HepG2 (cell line): ENCODE results near the gene DPEP3. TPM values are rescaled to one million over a fixed set of nuclear protein-coding genes. Genes with fewer than 3 reads are reported as not detected.

Experiments
- ATAC-seq: fragments of 200-7000 bp; cut with Tn5 transposase; 3 replicates; pipeline ENCODE4 v1.9.1; 2020; ENCODE audit warnings: mild to moderate bottlenecking, moderate library complexity
- BruUV-seq: library from RNA; stranded (reverse); fragments of 400-500 nt; replicated peaks from 2 replicates; lab custom pipeline; 2021; lab: Mats Ljungman, UMichigan
- CTCF ChIA-PET: fragments of 300-600 bp; formaldehyde crosslinking; extraction: SDS; loops from one replicate; lab custom pipeline; 2021; ENCODE audit warnings: low total read pairs, inconsistent platforms, low intra/inter-chr PET ratio; lab: Yijun Ruan, JAX
- POLR2A ChIA-PET: fragments of 350-600 bp; sonication (Branson Sonifier 250); formaldehyde crosslinking; loops from one replicate; lab custom pipeline; 2020; ENCODE audit warnings: antibody characterized with exemption, inconsistent platforms; lab: Yijun Ruan, JAX
- DNase-seq: peaks from one replicate; pipeline ENCODE4 v3.0.0-alpha.2; 2015; ENCODE audit warnings: low spot score
- FAIRE-seq: peaks from 3 replicates; lab custom pipeline; 2011; peaks lifted over from hg19 to GRCh38; lab: Jason Lieb, UNC
- H2AFZ ChIP-seq: one replicate; pipeline ENCODE4 v1.6.1; 2011; ENCODE audit warnings: low read length, inconsistent platforms
- H3K27ac ChIP-seq: fragments of 300-600 bp; 3 replicates; pipeline ENCODE4 v1.8.0; 2011; ENCODE audit warnings: mixed run types, mild to moderate bottlenecking, mixed read lengths, low read length, inconsistent platforms; ENCODE audit not compliant: insufficient read depth; ENCODE audit errors: extremely low read length
- H3K27me3 ChIP-seq, 2 experiments: fragments of 200-600 bp in 1 of 2; 2 replicates in 1 of 2; 3 replicates in 1 of 2; pipeline versions ENCODE4 v1.6.0 to v1.8.0; 2011; ENCODE audit warnings: low read length in 2 of 2, mild to moderate bottlenecking in 2 of 2, moderate library complexity in 2 of 2, inconsistent platforms in 1 of 2; ENCODE audit not compliant: insufficient read depth in 2 of 2, control insufficient read depth in 1 of 2
- H3K36me3 ChIP-seq, 2 experiments: fragments of 200-600 bp in 1 of 2; replicated peaks in 1 of 2; 2 replicates in 1 of 2; 3 replicates in 1 of 2; pipeline versions ENCODE4 v1.5.1 to v1.8.0; 2011; ENCODE audit warnings: low read length in 2 of 2, inconsistent platforms in 1 of 2; ENCODE audit not compliant: insufficient read depth in 2 of 2, control insufficient read depth in 1 of 2
- H3K4me1 ChIP-seq: 2 replicates; pipeline ENCODE4 v1.5.1; 2012; ENCODE audit warnings: low read length, inconsistent platforms; ENCODE audit not compliant: insufficient read depth
- H3K4me2 ChIP-seq: 2 replicates; pipeline ENCODE4 v1.6.0; 2011; ENCODE audit warnings: low read depth, low read length, inconsistent platforms
- H3K4me3 ChIP-seq, 3 experiments: fragments of 200-600 bp in 1 of 3; sonication (generic), shearing (Covaris generic) in 1 of 3; replicated peaks in 1 of 3; 2 replicates each; pipeline ENCODE4 v1.5.1; 2011 to 2016; ENCODE audit warnings: low read length in 3 of 3, inconsistent platforms in 2 of 3, low read depth in 2 of 3, mild to moderate bottlenecking in 2 of 3, control low read depth in 1 of 3, mixed read lengths in 1 of 3; ENCODE audit not compliant: insufficient read depth in 1 of 3
- H3K79me2 ChIP-seq: one replicate; pipeline ENCODE4 v1.6.1; 2011; ENCODE audit warnings: low read length, inconsistent platforms; ENCODE audit not compliant: insufficient read depth
- H3K9ac ChIP-seq: 2 replicates; pipeline ENCODE4 v1.6.0; 2011; ENCODE audit warnings: mild to moderate bottlenecking, low read depth, low read length, inconsistent platforms; ENCODE audit not compliant: insufficient read depth
- H3K9me3 ChIP-seq: 2 replicates; pipeline ENCODE4 v1.5.1; 2012; ENCODE audit warnings: mild to moderate bottlenecking, low read length
- H4K20me1 ChIP-seq: 2 replicates; pipeline ENCODE4 v1.6.0; 2011; ENCODE audit warnings: inconsistent platforms, mild to moderate bottlenecking, low read length, moderate library complexity; ENCODE audit not compliant: insufficient read depth
- BCL6 ChIP-seq: IDR thresholded peaks from 2 replicates; pipeline ENCODE4 v1.6.1; 2016; ENCODE audit warnings: missing genetic modification reagents, missing compliant biosample characterization
- EHMT2 ChIP-seq: fragments of 200-600 bp; sonication (generic); IDR thresholded peaks from 2 replicates; pipeline ENCODE4 v1.7.0; 2017; ENCODE audit warnings: antibody characterized with exemption, low read depth, low read length, borderline replicate concordance
- NFATC3 ChIP-seq: sonication (generic); formaldehyde crosslinking; IDR thresholded peaks from 2 replicates; pipeline ENCODE4 v1.5.1; 2020; ENCODE audit warnings: mild to moderate bottlenecking, missing genetic modification reagents
- POLR2A ChIP-seq, 2 experiments: IDR thresholded peaks; 2 replicates each; pipeline ENCODE4 v1.6.1; 2011; ENCODE audit warnings: low read depth in 2 of 2, low read length in 2 of 2, mild to moderate bottlenecking in 1 of 2, moderate library complexity in 1 of 2; ENCODE audit not compliant: insufficient read depth in 1 of 2
- REPIN1 ChIP-seq: sonication (generic); formaldehyde crosslinking; IDR thresholded peaks from 2 replicates; pipeline ENCODE4 v1.8.0; 2022; ENCODE audit warnings: missing genetic modification reagents, low read depth, mild to moderate bottlenecking, borderline replicate concordance
- ZKSCAN8 ChIP-seq: IDR thresholded peaks from 2 replicates; pipeline ENCODE4 v1.6.1; 2016; ENCODE audit warnings: borderline replicate concordance, missing genetic modification reagents, missing compliant biosample characterization
- ZMYM3 ChIP-seq: sonication (generic); formaldehyde crosslinking; IDR thresholded peaks from 2 replicates; pipeline ENCODE4 v1.5.1; 2020; ENCODE audit warnings: mild to moderate bottlenecking, missing genetic modification reagents
- ZNF350 ChIP-seq: sonication (generic); formaldehyde crosslinking; IDR thresholded peaks from 2 replicates; pipeline ENCODE4 v1.4.0; 2020; ENCODE audit warnings: mild to moderate bottlenecking, low read depth, missing genetic modification reagents, borderline replicate concordance
- ZNF441 ChIP-seq: sonication (generic); formaldehyde crosslinking; IDR thresholded peaks from 2 replicates; pipeline ENCODE4 v1.7.0; 2021; ENCODE audit warnings: missing genetic modification reagents, borderline replicate concordance
- ZNF468 ChIP-seq: sonication (generic); formaldehyde crosslinking; IDR thresholded peaks from 2 replicates; pipeline ENCODE4 v1.8.0; 2022; ENCODE audit warnings: mild to moderate bottlenecking, moderate library complexity, missing genetic modification reagents
- ZNF552 ChIP-seq: sonication (generic); formaldehyde crosslinking; IDR thresholded peaks from 2 replicates; pipeline ENCODE4 v1.9.0; 2022; ENCODE audit warnings: missing genetic modification reagents, mild to moderate bottlenecking, borderline replicate concordance
- WGBS: methylation state at CpG from one replicate; pipeline ENCODE4 v1.1.6; 2017; ENCODE audit warnings: low lambda C conversion rate; 5-methylcytosine and 5-hydroxymethylcytosine counted together
- in situ Hi-C: cut with HindIII; loops from 2 replicates; pipeline ENCODE4 v1.10.0; 2017; ENCODE audit warnings: low pct_unique_long_range_greater_than_20kb; ENCODE audit not compliant: extremely low pct_ligation_motif_present
- intact Hi-C: fragments of 100-400 bp; cut with micrococcal nuclease; formaldehyde crosslinking; loops from one replicate; pipeline ENCODE4 v1.10.0; 2022; ENCODE audit not compliant: unreplicated experiment
- polyA plus RNA-seq, 8 experiments: library from polyadenylated mRNA; depleted of rRNA in 3 of 8; stranded (reverse) in 7 of 8; unstranded in 1 of 8; fragments of >200 nt; fragmentation: Illumina TruSeq in 4 of 8; extraction: Trizol in 4 of 8; gene quantifications; 2 replicates each; pipeline versions ENCODE4 v1.2.1 to v1.2.3, GENCODE V29; 2011 to 2016; ENCODE audit warnings: low read depth in 4 of 8, missing spikeins in 1 of 8, mixed read lengths in 1 of 8; ENCODE audit not compliant: insufficient read depth in 1 of 8
- total RNA-seq, 5 experiments: library from RNA; depleted of rRNA; stranded (reverse); fragments of >200 nt; fragmentation: Illumina TruSeq; extraction: Trizol; gene quantifications; 2 replicates each; pipeline ENCODE4 v1.2.3, GENCODE V29; 2016; ENCODE audit warnings: low read depth in 1 of 5
- TF ChIP-seq, protein P1 (sequence below): IDR thresholded peaks from 2 replicates; pipeline ENCODE4 v1.6.1; 2016
- TF ChIP-seq, protein P2 (sequence below): sonication (generic); formaldehyde crosslinking; IDR thresholded peaks from 2 replicates; pipeline ENCODE4 v1.8.0; 2022; ENCODE audit warnings: mild to moderate bottlenecking, missing genetic modification reagents, moderate library complexity
- TF ChIP-seq, protein P3 (sequence below): sonication (generic); formaldehyde crosslinking; IDR thresholded peaks from 2 replicates; pipeline ENCODE4 v1.8.0; 2022; ENCODE audit warnings: low read depth, missing genetic modification reagents

Gene DPEP3
- total and polyA plus RNA-seq, 2 of the 13 experiments (the other 11 are each of a cell fraction or from before 2014, with no cell fraction given), result not detected

DNA sequence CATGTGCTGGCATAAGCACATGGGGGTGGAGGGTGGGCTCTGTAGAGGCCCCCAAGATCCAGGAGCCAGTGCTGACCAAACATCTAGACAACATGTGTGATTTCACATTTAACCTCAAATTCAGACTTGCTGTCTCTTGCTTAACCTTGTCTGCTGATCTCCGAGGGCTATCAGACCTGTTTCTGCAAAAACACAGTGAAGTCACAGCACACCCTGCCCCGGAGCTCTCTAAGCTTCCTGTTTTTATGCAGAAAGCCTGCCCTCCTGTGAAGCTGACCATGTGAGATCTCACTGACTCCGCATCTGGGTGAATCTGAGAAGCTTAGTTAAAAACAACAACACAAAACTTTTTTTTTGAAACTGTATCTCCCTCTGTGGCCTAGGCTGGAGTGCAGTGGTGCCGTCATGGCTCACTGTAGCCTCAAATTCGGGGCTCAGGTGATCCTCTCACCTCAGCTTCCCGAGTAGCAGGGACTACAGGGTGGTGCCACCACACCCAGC is 25.5 kb upstream of the DPEP3 start (continued):
- TF ChIP-seq, protein P1, sequence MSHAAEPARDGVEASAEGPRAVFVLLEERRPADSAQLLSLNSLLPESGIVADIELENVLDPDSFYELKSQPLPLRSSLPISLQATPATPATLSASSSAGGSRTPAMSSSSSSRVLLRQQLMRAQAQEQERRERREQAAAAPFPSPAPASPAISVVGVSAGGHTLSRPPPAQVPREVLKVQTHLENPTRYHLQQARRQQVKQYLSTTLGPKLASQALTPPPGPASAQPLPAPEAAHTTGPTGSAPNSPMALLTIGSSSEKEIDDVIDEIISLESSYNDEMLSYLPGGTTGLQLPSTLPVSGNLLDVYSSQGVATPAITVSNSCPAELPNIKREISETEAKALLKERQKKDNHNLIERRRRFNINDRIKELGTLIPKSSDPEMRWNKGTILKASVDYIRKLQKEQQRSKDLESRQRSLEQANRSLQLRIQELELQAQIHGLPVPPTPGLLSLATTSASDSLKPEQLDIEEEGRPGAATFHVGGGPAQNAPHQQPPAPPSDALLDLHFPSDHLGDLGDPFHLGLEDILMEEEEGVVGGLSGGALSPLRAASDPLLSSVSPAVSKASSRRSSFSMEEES, result no peak
- TF ChIP-seq REPIN1 (CRISPR knock-in tag) (no peak), ZNF552 (CRISPR knock-in tag) (0 out of 2 replicates have a peak, but pooled peaks have one; percentile 31), BCL6 (CRISPR knock-in tag) (no peak), ZMYM3 (peak; percentile 39; the same call in 1 of the 2 replicates), POLR2A (IDR thresholded peaks at IDR 0.05; ENCODE audit: insufficient read depth in 1 of 2, low read depth in 2 of 2, low read length in 2 of 2) (no peak), ZKSCAN8 (CRISPR knock-in tag) (no peak), ZNF441 (CRISPR knock-in tag) (peak; percentile 88; the same call in 1 of the 2 replicates), ZNF350 (CRISPR knock-in tag) (no peak)
- TF ChIP-seq, protein P2, sequence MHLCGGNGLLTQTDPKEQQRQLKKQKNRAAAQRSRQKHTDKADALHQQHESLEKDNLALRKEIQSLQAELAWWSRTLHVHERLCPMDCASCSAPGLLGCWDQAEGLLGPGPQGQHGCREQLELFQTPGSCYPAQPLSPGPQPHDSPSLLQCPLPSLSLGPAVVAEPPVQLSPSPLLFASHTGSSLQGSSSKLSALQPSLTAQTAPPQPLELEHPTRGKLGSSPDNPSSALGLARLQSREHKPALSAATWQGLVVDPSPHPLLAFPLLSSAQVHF (CRISPR knock-in tag), result no peak

GRCh38 chr16:68005211-68005610 is 24.9 kb upstream of the DPEP3 start:
- 56% methylated on average over 9 of the region's 9 CpGs for WGBS
- no peak overlapping the region for H3K9ac ChIP-seq
- H3K4me1 ChIP-seq, result peaks cover 30% of the 10 kb centered on the region
- H4K20me1 ChIP-seq, result no peaks in the 10 kb centered on the region
- intact Hi-C loops (no loop called here), in situ Hi-C loops (no loop called here)
- DNase-seq, result no peak
- no peak overlapping the region for H2AFZ ChIP-seq
- no peak for FAIRE-seq
- peaks cover 0 to 8% of the 10 kb centered on the region in 2 experiments; a peak in 2 of 5 replicates for H3K27me3 ChIP-seq
- no peak overlapping the region for H3K4me2 ChIP-seq
- CTCF ChIA-PET, result no interaction called here
- H3K79me2 ChIP-seq, result no peaks in the 10 kb centered on the region
- no peak overlapping the region for H3K27ac ChIP-seq
- no peaks in the 10 kb centered on the region for H3K36me3 ChIP-seq
- no TSS peak for BruUV-seq
- TF ChIP-seq, protein P3, sequence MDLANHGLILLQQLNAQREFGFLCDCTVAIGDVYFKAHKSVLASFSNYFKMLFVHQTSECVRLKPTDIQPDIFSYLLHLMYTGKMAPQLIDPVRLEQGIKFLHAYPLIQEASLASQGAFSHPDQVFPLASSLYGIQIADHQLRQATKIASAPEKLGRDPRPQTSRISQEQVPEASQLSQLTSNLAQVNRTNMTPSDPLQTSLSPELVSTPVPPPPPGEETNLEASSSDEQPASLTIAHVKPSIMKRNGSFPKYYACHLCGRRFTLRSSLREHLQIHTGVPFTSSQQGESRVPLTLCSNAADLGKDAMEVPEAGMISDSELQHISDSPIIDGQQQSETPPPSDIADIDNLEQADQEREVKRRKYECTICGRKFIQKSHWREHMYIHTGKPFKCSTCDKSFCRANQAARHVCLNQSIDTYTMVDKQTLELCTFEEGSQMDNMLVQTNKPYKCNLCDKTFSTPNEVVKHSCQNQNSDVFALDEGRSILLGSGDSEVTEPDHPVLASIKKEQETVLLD (CRISPR knock-in tag), result no peak
- TF ChIP-seq ZNF468 (CRISPR knock-in tag) (no peak), NFATC3 (CRISPR knock-in tag) (no peak), EHMT2 (no peak)
- POLR2A ChIA-PET, result interaction anchor here (0.6 to 2.1 kb wide), 3 partner anchors 17 to 106 kb away, joined by 3 to 7 read pairs (median 4); partner anchors contain the start of genes DDX28 and DUS2
- H3K4me3 ChIP-seq, result no peak overlapping the region
- ATAC-seq, result no peak
- no peaks in the 10 kb centered on the region for H3K9me3 ChIP-seq
